ENCODE measurements around the gene GPR157. TPM values are rescaled to one million over a fixed set of nuclear protein-coding genes. Genes with fewer than 3 reads are reported as not detected.
A peak's percentile ranks its signal among the peaks of the same experiment; 100 is the strongest.

GPR157 gene
- total RNA-seq, 1 donor from 2014 or later, result 2.1 TPM

GRCh38 chr1:9065213-9065751 is 63.6 kb downstream of the GPR157 start:
- no peak for DNase-seq (ENCODE audit: low read depth)

- no peak for DNase-seq (ENCODE audit: low read depth)
Observed at GRCh38 chr1:9062846-9063245, 66.1 kb downstream of the GPR157 start.

DNA sequence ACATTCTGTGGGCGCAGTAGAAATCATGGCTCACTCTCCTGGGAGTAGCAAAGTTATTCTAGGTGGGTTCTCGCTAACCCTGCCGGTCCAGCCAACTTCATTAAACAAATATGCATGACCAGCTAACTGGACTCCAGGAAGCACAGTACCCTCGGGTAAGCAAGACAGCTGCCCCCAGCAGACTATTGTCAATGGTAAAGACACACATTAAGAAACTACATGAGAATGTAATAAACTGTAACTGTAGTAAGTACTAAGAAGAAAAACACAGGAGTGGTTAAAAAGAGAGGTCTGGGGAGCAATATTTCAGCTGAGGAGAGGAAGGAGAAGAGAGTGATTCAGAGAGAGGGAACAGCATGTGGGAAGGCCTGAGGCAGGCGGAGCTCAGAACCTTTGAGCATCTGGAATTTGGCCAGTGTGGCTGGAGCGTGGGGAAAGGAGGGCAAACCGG is 66.9 kb downstream of the GPR157 start:
- peak; percentile 82 for DNase-seq (ENCODE audit: low read depth)

GRCh38 chr1:9061252-9061960 is 67.5 kb downstream of the GPR157 start:
- peak; percentile 73 for DNase-seq (ENCODE audit: low read depth)

GRCh38 chr1:9059891-9060744 is 68.8 kb downstream of the GPR157 start:
- DNase-seq (ENCODE audit: low read depth), result no peak

DNA sequence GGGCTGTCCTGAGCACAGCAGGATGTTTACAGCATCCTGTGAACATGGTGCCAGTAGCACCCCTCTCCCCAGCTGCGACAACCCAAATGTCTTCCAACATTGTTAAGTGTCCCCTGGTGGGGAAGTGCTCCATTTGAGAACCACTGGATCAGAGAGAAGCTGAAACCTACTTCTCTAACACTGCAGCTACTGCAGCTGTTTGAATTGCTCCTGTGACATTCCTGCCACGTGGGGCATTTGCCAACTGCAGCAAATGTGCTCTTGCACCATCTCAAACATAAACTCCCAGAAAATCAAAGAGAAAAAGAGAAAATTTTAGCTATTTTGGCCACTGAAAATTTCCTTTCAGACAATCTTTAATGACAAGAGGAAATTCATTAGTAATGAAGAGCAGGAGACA is 70.4 kb downstream of the GPR157 start:
- peak; percentile 75 for DNase-seq (ENCODE audit: low read depth)

DNA sequence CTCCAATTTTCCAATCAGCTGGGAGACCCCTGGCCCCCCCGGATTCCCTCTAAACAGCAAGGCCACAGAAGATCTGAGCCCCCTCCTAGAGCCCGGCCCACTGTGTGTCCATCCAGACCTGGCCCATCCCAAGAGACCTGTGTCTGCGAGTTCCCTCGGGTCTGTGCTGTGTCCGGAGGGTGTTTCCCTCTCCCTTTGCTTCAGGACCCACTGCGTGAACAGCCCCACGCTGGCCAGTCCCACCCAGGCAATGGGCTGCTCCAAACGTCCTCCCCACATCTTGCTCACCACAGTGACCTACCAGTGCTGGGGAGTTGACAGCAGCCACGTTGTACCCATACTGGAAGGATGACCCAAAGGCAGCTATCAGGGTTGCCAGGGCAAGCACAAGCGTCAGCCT is 71.1 kb downstream of the GPR157 start:
- DNase-seq (ENCODE audit: low read depth), result no peak

DNA sequence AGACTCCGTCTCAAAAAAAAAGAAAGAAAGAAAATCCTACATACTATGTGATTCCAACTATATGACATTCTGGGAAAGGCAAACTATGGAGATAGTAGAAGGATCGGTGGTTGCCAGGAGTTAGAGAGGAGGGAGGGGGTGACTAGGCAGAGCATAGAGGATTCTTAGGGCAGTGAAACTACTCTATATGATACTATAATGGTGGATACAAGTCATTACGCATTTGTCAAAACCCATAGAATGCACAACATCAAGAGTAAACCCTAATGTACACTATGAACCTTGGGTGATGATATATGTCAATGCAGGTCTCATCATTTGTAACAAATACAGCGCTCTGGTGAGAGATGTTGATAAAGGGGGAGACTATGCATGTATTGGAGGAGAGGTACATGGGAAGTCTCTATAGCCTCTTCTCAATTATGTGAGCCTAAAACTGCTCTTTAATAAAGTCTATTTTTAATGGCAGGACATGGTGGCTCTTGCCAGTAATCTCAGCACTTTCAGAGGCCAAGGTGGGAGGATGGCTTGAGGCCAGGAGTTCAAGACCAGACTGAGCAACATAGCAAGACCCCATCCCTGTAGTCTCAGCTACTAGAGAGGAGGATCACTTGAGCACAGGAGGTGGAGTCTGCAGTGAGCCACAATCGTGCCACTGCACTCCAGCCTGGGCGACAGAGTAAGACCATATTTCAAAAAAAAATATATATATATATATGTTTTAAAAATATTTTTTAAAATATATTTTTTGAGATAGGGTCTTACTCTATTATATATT is 76.4 kb downstream of the GPR157 start:
- DNase-seq (ENCODE audit: low read depth), result no peak

DNA sequence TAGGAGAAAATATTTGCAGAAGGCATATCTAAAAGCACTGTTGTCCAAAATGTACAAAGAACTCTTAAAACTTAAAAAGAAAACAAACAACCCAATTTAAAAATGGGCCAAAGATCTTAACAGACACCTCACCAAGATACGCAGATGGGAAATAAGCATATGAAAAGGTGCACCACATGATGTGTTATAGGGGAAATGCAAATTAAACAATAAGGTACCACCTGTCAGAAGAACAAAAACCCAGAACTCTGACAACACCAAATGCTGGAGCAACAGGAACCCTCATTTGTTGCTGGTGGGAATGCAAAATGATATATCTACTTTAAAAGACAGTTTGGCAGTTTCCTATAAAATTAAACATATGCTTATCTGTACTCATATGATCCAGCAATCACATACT is 77.5 kb downstream of the GPR157 start:
- no peak for DNase-seq (ENCODE audit: low read depth)

DNA sequence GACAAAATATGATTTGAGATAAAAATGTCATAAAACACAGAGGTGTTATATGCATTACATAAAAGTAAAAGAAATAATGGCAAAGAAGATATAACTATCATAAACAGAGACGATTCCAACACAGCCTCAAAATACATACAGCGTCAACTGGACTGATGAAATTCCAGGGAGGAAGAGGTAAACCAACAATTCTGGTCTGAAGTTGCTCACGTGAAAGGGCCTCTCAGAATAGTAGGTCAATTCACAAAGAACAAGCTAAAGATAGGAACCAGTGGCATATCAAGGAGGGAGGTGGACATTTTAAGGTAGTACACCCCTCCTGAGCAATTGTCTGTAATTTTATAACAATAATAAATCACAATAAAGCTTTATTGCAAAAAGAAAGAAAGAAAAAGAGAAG is 78.1 kb downstream of the GPR157 start:
- no peak for DNase-seq (ENCODE audit: low read depth)

MicroRNA genes within 50 kb of the gene (microRNA counts, 767-probe panel; counts per million panel counts)
- microRNA hsa-miR-34a-5p, result 13,224 counts per million, percentile 67 among the panel's probes with 10 or more counts

Other genes with a start within 250 kb of the GPR157 start
- not detected in 2 replicates for gene CA6, start 183.2 kb downstream of the GPR157 start, total RNA-seq
- not detected in 2 replicates for gene SLC2A7, start 102.7 kb downstream of the GPR157 start, total RNA-seq
- gene SLC2A5, start 59.5 kb downstream of the GPR157 start, total RNA-seq, result 11.1 and 12.6 TPM in 2 replicates
- gene H6PD, start 105.7 kb upstream of the GPR157 start, total RNA-seq, result 17.1 and 18.3 TPM in 2 replicates
- gene SPSB1, start 163.8 kb upstream of the GPR157 start, total RNA-seq, result 16.8 and 36.1 TPM in 2 replicates

Measured in myocyte (in vitro differentiated cells).